Occipital lobe (tissue), 2 donors: ENCODE data around the gene DUSP1. TPM values are rescaled to one million over a fixed set of nuclear protein-coding genes. Genes with fewer than 3 reads are reported as not detected.

Experiments
- DNase-seq: peaks from one replicate; lab custom pipeline; 2025; lab: John Stamatoyannopoulos, UW
- total RNA-seq: library from RNA; depleted of rRNA; stranded (reverse); fragments of >200 nt; gene quantifications from one replicate; pipeline ENCODE4 v1.2.3, GENCODE V29; 2014

The DUSP1 gene
- total RNA-seq, 1 donor from 2014 or later = 54.1 TPM

DNA sequence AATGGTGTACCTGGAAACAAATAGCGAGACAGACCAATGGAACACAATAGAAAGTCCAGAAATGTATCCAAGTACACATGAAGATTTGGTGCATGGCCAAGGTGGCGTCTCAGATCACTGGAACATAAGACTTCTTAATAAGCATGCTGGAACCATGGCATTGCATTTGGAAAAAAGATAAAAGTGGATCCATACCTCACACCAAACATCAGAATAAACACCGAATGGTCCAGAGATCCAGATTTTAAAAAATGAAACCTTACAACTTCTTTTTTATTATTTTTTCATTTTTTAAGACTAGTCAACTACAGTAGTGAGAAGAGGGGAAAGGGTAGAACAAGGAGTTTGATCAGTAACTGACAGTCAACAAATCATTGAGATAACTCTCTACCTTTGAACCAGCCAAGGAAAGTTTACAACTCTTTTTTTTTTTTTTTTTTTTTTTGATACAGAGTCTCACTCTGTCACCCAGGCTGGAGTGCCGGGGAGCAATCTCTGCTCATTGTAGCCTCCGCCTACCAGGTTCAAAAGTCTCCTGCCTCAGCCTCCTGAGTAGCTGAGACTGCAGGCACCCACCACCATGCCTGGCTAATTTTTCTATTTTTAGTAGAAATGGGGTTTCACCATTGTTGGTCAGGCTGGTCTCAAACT is 8.8 kb upstream of the DUSP1 start:
- DNase-seq = no peak

DNA sequence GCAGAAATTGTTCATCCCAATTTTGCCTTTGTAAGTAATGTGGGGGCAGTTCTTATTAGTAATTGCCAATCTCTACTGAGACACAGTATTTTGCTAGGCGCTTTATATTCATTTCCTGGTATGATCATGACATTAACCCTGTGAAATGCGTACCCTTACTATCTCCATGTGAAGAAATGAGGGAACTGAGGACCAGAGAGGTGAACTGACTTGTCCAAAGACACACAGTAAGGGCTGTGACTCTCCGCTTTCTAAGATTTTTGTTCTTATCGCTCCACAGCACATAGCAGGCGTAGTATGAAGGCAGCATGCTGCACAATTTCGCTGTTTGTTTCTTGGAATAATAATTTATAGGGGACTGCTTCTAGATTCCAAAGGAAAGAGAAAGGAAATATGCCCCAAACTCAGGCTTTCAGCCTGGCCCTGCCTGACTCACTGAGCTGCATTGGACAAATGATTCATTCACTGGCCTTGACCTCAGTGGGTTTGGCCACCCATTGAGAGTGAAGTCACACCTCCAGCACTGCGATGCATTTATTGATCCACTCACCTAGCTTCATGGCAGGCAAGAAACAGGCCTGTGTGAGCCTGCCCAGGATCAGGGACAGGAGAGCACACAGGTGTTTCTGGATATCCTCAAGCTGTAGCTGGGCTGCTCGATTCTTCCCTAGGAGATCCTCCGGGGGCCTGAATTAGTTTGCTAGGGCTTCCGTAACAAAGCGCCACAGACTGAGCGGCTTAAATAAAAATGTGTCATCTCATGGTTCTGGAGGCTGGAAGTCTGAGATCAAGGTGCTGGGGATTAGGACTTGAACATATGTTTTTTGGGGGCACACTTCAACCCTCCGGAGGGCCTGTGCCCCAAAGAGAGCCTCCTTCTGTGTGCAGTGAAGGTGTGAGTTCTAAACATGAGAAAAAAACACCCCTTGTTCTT is 7.2 kb upstream of the DUSP1 start:
- no peak for DNase-seq

DNA sequence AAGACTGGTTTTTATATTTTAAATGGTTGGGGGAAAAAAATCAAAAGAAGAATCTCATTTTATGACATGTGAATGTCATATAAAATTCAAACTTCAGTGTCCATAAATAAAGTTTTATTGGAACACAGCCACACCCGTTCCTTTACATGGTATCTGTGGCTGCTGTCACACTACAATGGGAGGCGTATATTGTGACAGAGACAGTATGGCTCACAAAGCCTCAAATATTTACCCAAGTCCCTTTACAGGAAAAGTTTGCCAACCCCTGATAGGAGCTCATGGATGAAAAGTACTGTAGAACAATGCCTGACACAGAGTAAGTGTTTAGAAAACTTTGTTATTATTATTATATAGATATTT is 5.2 kb upstream of the DUSP1 start:
- no peak for DNase-seq

DNA sequence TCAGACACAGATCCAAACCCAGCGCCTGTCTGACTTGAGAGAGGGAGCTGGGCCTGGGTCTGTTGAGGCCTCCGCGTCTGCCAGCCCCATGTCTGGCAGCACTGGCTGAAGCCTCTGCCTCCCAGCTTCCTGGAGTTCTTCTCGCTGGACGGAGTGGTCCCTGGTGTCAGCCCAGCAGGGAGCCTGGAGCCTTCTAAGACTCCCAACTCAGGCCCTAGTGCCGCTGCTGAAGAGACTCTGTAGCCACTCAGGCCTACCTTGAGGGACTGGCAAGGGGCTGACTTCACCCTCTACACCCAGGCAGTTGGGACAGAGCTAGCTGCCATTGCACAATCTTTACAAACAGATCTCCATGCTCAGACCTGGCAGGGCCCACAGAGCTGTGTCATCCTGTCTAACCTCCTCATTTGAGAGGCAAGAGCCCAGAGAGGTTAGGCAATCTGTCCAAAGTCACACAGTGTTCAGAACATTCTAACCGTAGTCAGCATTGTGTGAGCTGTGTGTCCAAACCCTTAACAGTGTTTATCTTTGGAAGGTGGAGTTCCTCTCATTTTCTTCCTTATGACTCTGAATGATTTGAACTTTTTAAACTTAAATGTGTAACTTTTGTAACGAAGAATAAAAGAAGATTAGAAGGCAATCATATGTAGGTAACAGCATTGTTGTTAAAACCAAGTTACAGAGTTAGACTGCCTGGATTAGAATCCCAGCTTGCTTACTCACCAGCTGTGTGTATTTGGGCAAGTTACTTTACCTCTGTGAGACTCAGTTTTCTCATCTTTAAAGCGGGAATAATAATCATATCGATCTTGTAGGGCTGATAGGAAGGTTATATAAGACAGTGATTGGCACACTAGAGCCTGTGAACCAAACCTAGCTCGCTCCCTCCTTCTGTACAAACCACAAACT is 4.6 kb upstream of the DUSP1 start:
- DNase-seq = no peak

DNA sequence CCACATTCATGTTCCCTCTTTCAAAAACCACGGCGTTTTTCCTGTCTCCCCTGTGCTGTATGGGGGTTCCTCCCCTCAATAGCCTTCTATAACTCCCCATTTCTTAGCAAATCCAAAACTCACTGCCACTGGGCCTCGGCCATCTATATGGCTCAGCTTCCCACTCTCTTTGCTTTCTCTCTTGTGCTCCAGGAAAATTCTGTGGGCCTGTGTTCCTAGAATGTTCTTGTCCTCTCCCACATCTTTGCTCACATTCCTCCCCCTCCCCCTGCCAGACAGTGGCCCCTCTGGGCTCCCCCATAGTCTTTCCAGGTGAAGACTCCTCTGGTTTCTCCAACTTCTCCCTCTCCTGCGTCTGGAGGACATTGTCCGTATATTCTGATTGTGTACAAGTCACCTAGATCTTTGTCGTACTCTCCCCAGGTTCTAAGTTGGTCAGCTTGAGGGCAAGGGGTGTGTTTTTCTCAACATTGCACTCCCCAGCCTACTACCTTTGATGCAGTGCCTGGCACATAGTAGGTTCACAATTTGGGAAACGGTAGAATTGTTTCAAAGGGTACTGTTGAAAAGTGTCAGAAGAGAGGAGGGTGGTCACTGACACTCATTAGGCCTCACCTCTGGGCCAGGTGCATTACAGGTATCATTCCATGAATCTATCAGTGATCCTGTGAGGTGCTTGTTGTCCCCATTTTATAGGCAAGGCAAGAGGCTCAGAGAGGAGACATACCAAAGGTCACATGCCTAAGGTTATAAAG is 3.7 kb upstream of the DUSP1 start:
- no peak for DNase-seq

DNA sequence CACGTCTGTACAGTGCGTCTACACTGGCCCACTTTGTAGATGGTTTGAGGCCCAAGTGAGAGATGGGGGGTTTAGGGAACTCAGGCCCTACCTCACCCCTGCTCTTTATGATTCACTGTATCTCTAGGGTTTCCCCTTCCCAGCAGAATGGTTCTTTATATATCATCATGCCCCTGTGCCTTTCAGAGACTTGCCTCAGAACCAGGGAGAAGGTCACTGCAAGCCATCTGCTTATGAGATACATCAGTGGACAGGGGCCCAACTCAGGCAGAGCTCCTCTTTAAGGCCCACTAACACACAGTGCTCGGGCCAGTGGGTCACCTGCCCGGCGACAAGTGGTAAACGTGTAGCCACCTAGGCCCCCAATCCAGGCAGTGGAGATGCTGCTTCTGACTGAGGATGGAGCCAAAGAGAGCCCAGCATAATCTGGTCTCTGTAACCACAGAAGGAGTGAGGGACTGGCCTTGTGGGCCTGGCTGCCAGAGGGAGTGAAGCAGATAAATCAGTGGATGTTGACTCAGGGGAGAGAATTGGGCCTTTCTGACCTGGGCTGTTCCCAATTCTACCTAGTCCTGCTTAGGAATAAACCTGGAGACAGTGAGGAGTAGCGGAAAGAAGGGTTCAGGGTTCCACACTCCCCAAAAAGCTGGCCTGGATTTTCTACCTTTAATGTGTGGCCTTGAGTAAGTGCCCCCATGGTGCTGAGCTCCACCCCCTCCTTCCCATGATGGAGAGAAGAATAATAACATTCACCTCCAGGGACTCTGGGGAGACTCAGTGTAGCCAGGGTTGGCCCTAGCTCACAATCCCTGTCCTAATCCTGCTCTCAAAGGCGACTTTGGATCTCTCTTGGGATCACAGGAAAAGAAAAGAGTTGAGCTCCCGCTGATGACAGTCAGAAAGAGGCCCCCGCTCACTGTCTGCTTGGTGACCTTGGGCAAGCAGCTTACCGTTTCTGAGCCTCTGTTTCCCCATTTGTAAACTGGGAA is 2.8 kb upstream of the DUSP1 start:
- no peak for DNase-seq

DNA sequence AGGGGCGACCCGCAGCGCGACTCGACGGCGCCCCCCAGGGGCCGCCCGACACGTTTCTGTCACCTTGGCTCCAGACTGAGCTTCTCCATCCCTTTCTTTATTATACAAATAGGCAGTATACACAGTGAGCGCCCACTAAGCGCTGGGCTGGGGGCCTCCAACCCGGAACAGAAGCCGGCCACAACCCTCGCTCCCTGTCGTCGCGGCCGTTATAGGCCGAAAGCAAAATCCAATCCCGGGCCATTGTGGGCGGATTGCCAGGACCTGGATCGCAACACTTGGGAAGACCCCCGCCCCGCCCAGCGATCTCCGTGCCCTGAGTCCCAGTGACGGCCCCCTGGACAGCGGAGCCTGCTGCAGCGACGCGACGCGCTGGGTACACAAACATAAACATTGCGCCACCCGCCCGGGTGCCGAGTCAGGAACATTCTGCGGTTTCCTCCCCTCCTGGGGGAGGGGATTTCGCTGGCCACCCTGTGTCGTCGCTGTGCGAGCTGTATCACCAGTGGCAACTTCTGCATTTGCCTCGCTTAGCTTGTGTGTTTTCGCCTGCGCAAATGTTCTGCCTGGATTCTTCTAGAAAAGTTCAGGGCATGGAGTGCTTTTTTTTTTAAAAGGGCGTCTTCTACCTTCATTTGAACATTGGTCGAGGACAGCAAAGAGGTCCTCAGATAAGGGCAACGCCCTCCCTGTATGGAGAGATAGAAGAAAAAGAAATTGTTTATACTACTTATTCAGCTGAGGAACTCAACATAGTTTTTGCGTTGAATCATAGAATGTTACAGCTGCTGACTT is 1.3 kb upstream of the DUSP1 start:
- no peak for DNase-seq

DNA sequence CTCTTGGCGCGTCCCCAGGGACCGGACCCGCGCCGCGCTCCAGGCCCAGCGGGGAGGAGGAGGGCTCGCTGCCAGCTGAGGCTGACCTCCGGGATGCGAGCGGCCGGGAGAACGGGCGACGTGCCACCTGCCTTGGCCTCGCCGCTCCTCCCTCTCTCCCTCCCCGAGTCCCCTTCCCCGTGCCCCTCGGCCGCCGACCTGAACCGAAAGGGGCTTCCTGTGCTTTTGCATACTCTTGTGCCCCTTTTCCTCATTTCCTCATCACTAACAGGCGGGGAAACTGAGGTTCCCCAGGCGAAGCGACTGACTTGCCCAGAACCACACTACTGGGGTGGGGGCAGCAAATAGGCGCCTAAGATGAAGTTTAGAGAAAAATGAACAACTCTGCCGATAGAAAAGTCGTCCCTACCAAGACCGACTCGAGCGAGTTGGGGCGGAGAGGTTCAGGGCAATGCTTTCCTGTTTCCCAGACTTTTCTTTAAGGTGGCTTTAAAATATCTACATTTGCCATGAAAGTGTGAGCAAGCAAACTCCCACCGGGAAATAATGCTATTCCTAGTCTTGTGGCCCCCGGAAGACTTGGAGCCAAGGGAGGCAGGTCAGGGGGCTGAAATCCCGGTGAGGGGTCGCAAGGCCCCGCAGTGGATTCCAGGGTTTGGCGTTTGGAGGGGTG is 580 bp upstream of the DUSP1 start:
- DNase-seq = peak; percentile 46

DNA sequence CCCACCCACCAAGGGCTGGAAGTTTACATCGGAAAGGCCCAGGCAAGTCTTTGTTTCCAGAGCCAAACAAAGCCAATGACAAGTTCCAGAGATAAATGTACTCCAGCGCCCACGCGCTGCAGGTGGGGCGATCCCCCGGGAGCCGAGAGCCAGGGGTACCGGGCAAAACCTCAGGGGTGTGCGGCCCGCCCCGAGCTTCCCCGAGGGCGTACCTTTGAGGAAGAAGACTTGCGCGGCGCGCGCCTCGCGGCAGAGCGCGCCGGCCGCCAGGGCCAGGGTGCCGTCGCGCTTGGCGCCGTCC is 671 bp downstream of the DUSP1 start:
- no peak for DNase-seq

DNA sequence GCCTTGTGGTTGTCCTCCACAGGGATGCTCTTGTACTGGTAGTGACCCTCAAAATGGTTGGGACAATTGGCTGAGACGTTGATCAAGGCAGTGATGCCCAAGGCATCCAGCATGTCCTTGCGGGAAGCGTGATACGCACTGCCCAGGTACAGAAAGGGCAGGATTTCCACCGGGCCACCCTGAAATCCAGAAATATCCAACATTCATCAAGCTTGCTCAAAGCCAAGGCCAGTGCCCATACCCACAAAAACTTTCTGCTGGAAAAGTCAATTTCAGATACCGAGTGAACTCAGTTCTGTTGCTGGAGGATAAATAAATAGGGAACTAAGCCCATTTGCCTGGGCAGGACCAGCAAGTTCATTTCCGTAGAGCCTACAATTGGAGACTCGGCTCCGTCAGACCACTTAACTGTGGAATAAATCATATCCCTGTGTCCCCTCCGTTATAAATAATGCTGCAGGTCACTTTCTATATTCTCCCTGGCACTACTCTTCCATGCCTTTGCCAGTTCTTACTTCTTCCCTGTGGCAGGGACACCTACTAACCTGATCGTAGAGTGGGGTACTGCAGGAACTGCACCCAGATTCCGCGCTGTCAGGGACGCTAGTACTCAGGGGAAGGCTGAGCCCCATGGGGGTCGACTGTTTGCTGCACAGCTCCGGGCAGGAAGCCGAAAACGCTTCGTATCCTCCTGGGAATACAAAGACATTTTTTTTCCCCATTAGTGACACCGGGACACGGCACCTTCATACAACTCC is 1.2 kb downstream of the DUSP1 start:
- DNase-seq = no peak

DNA sequence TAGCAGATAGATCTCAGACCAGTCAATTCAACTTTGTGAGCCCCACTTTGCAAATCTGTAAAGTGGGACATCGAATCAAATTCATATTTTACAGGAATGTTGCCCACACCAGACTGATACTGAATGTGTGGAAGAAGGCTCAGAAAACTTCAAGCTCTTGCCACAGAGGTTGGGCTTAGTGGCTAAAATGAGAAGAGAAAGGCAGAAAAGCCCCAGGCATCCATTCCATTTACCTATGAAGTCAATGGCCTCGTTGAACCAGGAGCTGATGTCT is 1.7 kb downstream of the DUSP1 start:
- no peak for DNase-seq

DNA sequence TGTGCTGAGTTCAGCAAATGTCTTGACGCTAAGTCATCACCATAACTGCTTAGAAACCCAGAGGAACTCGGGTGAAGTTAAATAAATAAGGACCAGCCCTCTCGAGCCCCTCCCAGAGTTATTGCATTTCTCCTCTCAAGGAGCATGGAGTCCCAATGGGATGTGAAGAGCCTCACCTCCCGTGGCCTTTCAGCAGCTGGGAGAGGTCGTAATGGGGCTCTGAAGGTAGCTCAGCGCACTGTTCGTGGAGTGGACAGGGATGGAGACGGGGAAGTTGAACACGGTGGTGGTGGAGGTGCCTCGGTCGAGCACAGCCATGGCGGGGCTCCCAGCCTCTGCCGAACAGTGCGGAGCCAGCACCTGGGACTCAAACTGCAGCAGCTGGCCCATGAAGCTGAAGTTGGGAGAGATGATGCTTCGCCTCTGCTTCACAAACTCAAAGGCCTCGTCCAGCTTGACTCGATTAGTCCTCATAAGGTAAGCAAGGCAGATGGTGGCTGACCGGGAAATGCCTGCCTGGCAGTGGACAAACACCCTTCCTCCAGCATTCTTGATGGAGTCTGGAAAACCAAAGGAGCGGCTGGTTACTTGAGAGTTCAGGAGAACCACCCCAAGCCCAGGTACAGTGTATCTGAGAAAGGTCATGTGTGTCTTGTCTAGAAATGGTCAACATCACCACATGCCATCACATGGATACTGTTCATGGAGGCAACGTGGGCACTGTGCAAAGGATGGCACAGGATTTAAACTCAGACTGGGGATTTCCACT is 2.2 kb downstream of the DUSP1 start:
- DNase-seq = no peak

DNA sequence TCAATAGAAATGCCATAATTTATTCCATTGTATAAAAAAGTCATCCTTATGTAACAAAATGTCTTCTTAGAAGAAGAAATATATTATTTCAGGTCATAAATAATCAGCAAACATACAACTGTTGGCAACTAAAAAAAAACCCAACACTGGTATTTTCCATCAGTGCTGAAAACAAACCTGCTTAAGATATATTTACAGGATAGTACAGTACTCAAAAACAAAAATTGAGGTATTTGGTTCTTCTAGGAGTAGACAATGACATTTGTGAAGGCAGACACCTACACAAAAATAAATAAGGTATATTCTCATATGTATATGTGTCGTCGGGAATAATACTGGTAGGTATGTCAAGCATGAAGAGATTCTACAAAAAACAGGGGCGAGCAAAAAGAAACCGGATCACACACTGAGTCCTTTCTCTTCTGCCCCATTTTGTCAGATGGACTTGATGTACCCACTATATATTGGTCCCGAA is 2.9 kb downstream of the DUSP1 start:
- DNase-seq = no peak

DNA sequence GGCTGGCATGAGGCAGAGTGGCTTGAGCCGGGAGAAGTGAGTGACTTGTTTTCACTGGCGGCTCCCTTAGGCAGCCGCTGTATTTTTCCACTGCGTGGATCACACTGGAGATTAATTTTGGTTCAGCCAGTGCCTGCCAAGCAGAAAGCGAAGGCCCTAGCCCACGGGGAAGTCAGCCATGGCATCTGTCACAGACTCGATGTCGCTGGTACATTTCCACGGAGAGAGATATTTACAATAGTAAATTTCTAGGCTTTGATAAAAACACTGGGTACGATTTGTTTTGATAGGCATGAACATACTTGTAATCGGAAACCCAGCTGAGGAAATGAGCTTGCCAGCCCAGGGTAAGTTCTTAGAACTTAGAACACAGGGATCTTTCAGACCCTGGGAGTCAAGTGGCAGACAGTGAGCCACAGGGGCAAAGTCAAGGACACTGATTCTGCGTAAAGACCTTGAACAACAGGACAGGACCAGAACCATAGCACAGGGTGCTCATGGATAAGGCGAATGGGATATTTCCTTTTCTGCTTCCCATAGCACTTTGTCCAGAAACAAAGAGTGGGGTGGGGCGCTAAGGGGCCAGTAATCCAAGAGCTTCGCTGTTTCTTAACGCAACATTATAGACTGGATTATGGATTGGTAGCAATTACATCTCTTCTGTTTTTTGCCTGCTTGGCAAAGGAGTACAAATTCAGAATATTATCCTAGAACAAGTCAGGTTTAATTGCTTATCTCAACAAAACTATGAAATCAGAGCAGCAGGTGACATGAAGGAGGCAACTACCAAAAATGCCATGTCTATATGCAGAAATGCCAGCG is 4.5 kb downstream of the DUSP1 start:
- peak; percentile 79 for DNase-seq

DNA sequence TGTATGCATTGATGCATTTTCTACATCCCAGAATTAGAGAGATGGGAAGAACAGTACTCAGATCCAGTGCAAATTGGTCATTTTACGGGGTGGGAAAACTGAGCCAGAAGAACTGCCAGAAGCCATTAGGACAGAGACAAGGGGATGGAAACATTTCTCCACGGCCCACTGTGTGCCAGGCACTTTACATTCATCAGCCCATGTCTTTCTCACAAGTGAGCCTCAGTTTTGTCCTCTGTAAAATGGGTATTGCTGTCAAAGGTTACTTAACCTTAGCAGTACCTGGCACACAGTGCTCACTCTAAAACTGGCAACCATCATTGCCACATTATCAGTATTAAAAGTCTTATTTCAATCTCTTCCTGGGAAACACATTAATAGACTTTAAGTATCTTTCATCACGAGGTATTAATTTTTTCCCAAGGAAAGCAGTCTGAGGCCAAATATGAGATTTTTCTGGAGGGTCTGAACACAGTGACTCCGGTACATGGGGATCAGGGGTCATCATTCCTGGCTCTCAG is 5.2 kb downstream of the DUSP1 start:
- DNase-seq = no peak
